GM23338 (cell line): ENCODE data around the gene OR2A42.
"Not testable (repeated sequence)": the region's sequence is repeated elsewhere in the genome, so short reads cannot be mapped to it uniquely, and the experiment has no call there.

Source experiments
- EZH2 ChIP-seq: fragments of 200-600 bp; sonication (generic); IDR thresholded peaks from one replicate; pipeline ENCODE4 v1.8.0; 2017; ENCODE audit warnings: antibody characterized with exemption, mild to moderate bottlenecking, low read depth; ENCODE audit not compliant: unreplicated experiment
- EZH2phosphoT487 ChIP-seq: fragments of 200-600 bp; sonication (generic); IDR thresholded peaks from one replicate; pipeline ENCODE4 v1.8.1; 2018; ENCODE audit warnings: antibody characterized with exemption; ENCODE audit not compliant: unreplicated experiment
- POLR2AphosphoS5 ChIP-seq: IDR thresholded peaks from 2 replicates; pipeline ENCODE4 v1.6.1; 2016; ENCODE audit warnings: antibody characterized with exemption, low read depth
- REST ChIP-seq: IDR thresholded peaks from one replicate; pipeline ENCODE4 v1.6.1; 2018; ENCODE audit warnings: antibody characterized with exemption; ENCODE audit not compliant: unreplicated experiment
- ZNF331 ChIP-seq: fragments of 250-450 bp; sonication (Bioruptor Pico); IDR thresholded peaks from 2 replicates; pipeline ENCODE4 v1.5.0; 2020; ENCODE audit warnings: low read depth, mild to moderate bottlenecking, moderate library complexity
- TF ChIP-seq, protein P1 (sequence below), 2 experiments: fragments of 200-600 bp in 1 of 2; sonication (generic) in 1 of 2; conservative IDR thresholded peaks; 2 replicates each; pipeline versions ENCODE4 v1.5.1 to v1.6.1; 2016 to 2017; ENCODE audit warnings: antibody characterized with exemption in 2 of 2, low read depth in 2 of 2, mild to moderate bottlenecking in 2 of 2, moderate library complexity in 1 of 2
- TF ChIP-seq, protein P2 (sequence below): IDR thresholded peaks from 2 replicates; pipeline ENCODE4 v1.6.1; 2016; ENCODE audit warnings: antibody characterized with exemption

DNA sequence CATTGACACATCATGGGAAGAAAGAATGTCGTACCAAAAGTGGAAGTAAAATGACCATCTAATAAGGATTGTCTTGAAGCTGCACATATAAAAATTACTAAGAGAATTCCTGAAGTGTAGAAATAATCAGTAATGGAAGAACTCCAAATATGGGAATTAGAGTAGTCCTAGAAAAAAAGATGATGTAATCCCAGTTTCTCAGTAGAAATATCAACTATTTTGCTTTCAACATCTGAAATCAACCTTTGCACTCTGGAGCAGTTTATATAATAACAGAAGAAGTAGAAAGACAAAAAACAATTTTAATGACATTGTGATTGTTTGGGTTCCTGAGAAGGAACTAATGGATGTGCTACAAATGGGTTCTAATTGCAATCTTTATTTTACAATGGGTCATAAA is 6.4 kb downstream of the OR2A42 start:
- not testable (repeated sequence) for TF ChIP-seq ZNF331, REST, EZH2, EZH2phosphoT487, POLR2AphosphoS5
- TF ChIP-seq, protein P1, sequence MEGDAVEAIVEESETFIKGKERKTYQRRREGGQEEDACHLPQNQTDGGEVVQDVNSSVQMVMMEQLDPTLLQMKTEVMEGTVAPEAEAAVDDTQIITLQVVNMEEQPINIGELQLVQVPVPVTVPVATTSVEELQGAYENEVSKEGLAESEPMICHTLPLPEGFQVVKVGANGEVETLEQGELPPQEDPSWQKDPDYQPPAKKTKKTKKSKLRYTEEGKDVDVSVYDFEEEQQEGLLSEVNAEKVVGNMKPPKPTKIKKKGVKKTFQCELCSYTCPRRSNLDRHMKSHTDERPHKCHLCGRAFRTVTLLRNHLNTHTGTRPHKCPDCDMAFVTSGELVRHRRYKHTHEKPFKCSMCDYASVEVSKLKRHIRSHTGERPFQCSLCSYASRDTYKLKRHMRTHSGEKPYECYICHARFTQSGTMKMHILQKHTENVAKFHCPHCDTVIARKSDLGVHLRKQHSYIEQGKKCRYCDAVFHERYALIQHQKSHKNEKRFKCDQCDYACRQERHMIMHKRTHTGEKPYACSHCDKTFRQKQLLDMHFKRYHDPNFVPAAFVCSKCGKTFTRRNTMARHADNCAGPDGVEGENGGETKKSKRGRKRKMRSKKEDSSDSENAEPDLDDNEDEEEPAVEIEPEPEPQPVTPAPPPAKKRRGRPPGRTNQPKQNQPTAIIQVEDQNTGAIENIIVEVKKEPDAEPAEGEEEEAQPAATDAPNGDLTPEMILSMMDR (conservative IDR thresholded peaks at IDR 0.05; ENCODE audit: low read depth in 2 of 2) = not testable (repeated sequence)
- TF ChIP-seq, protein P2, sequence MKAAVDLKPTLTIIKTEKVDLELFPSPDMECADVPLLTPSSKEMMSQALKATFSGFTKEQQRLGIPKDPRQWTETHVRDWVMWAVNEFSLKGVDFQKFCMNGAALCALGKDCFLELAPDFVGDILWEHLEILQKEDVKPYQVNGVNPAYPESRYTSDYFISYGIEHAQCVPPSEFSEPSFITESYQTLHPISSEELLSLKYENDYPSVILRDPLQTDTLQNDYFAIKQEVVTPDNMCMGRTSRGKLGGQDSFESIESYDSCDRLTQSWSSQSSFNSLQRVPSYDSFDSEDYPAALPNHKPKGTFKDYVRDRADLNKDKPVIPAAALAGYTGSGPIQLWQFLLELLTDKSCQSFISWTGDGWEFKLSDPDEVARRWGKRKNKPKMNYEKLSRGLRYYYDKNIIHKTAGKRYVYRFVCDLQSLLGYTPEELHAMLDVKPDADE = not testable (repeated sequence)
